Neural cell (in vitro differentiated cells): ENCODE measurements around the gene AMFR.

ENCODE experiments used
- EP300 ChIP-seq: fragments of 450-650 bp; conservative IDR thresholded peaks from 2 replicates; pipeline ENCODE4 v1.6.1; 2014; ENCODE audit warnings: antibody characterized with exemption, mild to moderate bottlenecking, moderate library complexity; ENCODE audit not compliant: poor library complexity, severe bottlenecking
- TF ChIP-seq, protein P1 (sequence below): fragments of 450-650 bp; IDR thresholded peaks from 2 replicates; pipeline ENCODE4 v1.5.1; 2014; ENCODE audit warnings: antibody characterized with exemption, mild to moderate bottlenecking, moderate library complexity; ENCODE audit not compliant: poor library complexity, severe bottlenecking

- TF ChIP-seq, protein P1, sequence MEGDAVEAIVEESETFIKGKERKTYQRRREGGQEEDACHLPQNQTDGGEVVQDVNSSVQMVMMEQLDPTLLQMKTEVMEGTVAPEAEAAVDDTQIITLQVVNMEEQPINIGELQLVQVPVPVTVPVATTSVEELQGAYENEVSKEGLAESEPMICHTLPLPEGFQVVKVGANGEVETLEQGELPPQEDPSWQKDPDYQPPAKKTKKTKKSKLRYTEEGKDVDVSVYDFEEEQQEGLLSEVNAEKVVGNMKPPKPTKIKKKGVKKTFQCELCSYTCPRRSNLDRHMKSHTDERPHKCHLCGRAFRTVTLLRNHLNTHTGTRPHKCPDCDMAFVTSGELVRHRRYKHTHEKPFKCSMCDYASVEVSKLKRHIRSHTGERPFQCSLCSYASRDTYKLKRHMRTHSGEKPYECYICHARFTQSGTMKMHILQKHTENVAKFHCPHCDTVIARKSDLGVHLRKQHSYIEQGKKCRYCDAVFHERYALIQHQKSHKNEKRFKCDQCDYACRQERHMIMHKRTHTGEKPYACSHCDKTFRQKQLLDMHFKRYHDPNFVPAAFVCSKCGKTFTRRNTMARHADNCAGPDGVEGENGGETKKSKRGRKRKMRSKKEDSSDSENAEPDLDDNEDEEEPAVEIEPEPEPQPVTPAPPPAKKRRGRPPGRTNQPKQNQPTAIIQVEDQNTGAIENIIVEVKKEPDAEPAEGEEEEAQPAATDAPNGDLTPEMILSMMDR = no peak
- no peak for TF ChIP-seq EP300
Measured at GRCh38 chr16:56351481-56351880, 73.9 kb downstream of the AMFR start.
